Gastrocnemius medialis (tissue), 4 donors: ENCODE data around the gene EXOC3L2. TPM values are rescaled to one million over a fixed set of nuclear protein-coding genes. Genes with fewer than 3 reads are reported as not detected.

ENCODE experiments used
- ATAC-seq, 2 donors: fragments of 150-250 bp; one replicate each; pipeline ENCODE4 v1.9.1; 2016
- DNase-seq, 2 donors: peaks; one replicate each; pipeline ENCODE4 v3.0.0-alpha.2; 2019
- H3K27ac ChIP-seq, 4 donors: fragments of 200-600 bp; sonication (generic); 1 replicate in 1 of 4; 2 replicates in 3 of 4; pipeline ENCODE4 v1.5.1; 2016 to 2018; ENCODE audit warnings: mild to moderate bottlenecking in 2 of 4, moderate library complexity in 1 of 4
- H3K27me3 ChIP-seq, 3 donors: fragments of 200-600 bp; sonication (generic) in 2 of 3; 1 replicate in 1 of 3; 2 replicates in 2 of 3; pipeline versions ENCODE4 v1.5.1 to v1.6.0; 2016 to 2019; ENCODE audit warnings: mild to moderate bottlenecking in 1 of 3, moderate library complexity in 1 of 3
- H3K36me3 ChIP-seq, 2 donors: fragments of 200-600 bp; sonication (generic) in 1 of 2; one replicate each; pipeline ENCODE4 v1.5.1; 2017 to 2018
- H3K4me1 ChIP-seq, 2 donors: fragments of 200-600 bp; sonication (generic) in 1 of 2; one replicate each; pipeline ENCODE4 v1.5.1; 2016 to 2017; ENCODE audit warnings: mild to moderate bottlenecking in 2 of 2
- H3K4me3 ChIP-seq, 4 donors: fragments of 200-600 bp; sonication (generic) in 3 of 4; 1 replicate in 1 of 4; 2 replicates in 3 of 4; pipeline ENCODE4 v1.5.1; 2016 to 2019; ENCODE audit warnings: mild to moderate bottlenecking in 2 of 4
- H3K9me3 ChIP-seq, 3 donors: fragments of 200-600 bp; sonication (generic) in 2 of 3; 1 replicate in 1 of 3; 2 replicates in 2 of 3; pipeline ENCODE4 v1.5.1; 2016 to 2019
- POLR2A ChIP-seq, 2 donors: fragments of 450-650 bp; IDR thresholded peaks; one replicate each; pipeline ENCODE4 v1.6.1; 2017; ENCODE audit warnings: antibody characterized with exemption in 2 of 2, mild to moderate bottlenecking in 2 of 2, moderate library complexity in 2 of 2
- in situ Hi-C, 4 donors: fragments of 200-750 bp; cut with MboI; loops; one replicate each; pipeline versions ENCODE4 v1.15.0 to v1.8.0; 2017; ENCODE audit warnings: low sequenced_read_pairs in 4 of 4
- intact Hi-C: fragments of 100-400 bp; cut with DNase I; formaldehyde crosslinking; loops from one replicate; pipeline ENCODE4 v1.15.1; 2023; ENCODE audit warnings: low total_unique reads
- total RNA-seq, 4 donors: library from RNA; depleted of rRNA; stranded (reverse); fragments of >200 nt; gene quantifications; one replicate each; pipeline versions ENCODE4 v1.1.0 to v1.2.3, GENCODE V29; 2016
- TF ChIP-seq, protein P1 (sequence below), 5 experiments: fragments of 450-650 bp in 3 of 5; fragments of 200-600 bp in 2 of 5; sonication (generic) in 2 of 5; IDR thresholded peaks in 4 of 5; conservative IDR thresholded peaks in 1 of 5; 1 replicate in 4 of 5; 2 replicates in 1 of 5; pipeline ENCODE4 v1.5.1; 2016 to 2019; ENCODE audit warnings: antibody characterized with exemption in 5 of 5, mild to moderate bottlenecking in 3 of 5, moderate library complexity in 3 of 5

Gene EXOC3L2
- total RNA-seq, 4 donors from 2014 or later, result 0.46 to 0.55 TPM; not detected in 2

DNA sequence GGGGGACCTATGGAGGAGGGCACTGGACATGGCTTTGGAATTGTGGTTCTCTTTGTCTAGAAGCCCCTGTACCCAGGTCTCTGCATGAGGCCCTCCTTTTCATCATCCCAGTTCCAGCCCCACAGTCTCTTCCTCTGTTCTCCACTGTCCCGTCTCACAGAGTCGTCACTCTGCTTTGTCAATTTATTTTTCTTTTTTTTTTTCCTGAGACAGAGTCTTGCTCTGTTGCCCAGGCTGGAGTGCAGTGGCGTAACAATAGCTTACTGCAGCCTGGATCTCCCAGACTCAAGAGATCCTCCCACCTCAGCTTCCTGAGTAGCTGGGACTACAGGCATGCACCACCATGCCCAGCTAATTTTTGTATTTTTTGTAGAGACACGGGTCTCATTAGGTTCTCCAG is 619 bp upstream of the EXOC3L2 start:
- intact Hi-C loops, result loop anchor here (5.0 kb wide), 2 partner anchors 49 to 84 kb away; partner anchors contain the start of gene NKPD1
- DNase-seq (no peak), ATAC-seq (no peak)
- in situ Hi-C loops, result loop anchor here in 1 of 4 donors (5.0 kb wide), 1 partner anchor 91 kb away; no protein-coding TSS in a partner anchor
- TF ChIP-seq POLR2A (IDR thresholded peaks at IDR 0.05), result no peak
- TF ChIP-seq, protein P1, sequence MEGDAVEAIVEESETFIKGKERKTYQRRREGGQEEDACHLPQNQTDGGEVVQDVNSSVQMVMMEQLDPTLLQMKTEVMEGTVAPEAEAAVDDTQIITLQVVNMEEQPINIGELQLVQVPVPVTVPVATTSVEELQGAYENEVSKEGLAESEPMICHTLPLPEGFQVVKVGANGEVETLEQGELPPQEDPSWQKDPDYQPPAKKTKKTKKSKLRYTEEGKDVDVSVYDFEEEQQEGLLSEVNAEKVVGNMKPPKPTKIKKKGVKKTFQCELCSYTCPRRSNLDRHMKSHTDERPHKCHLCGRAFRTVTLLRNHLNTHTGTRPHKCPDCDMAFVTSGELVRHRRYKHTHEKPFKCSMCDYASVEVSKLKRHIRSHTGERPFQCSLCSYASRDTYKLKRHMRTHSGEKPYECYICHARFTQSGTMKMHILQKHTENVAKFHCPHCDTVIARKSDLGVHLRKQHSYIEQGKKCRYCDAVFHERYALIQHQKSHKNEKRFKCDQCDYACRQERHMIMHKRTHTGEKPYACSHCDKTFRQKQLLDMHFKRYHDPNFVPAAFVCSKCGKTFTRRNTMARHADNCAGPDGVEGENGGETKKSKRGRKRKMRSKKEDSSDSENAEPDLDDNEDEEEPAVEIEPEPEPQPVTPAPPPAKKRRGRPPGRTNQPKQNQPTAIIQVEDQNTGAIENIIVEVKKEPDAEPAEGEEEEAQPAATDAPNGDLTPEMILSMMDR (IDR thresholded peaks at IDR 0.05 in 4 of 5, conservative IDR thresholded peaks at IDR 0.05 in 1 of 5), result no peak
- H3K27ac ChIP-seq, result peak overlapping the region in 3 of 4 donors; percentile 35 to 61 (median 36)
- peaks cover 6 to 10% of the 10 kb centered on the region in 2 donors for H3K4me1 ChIP-seq
- no peaks in the 10 kb centered on the region for H3K9me3 ChIP-seq
- no peaks in the 10 kb centered on the region for H3K36me3 ChIP-seq
- no peaks in the 10 kb centered on the region for H3K27me3 ChIP-seq
- H3K4me3 ChIP-seq, result no peak overlapping the region

DNA sequence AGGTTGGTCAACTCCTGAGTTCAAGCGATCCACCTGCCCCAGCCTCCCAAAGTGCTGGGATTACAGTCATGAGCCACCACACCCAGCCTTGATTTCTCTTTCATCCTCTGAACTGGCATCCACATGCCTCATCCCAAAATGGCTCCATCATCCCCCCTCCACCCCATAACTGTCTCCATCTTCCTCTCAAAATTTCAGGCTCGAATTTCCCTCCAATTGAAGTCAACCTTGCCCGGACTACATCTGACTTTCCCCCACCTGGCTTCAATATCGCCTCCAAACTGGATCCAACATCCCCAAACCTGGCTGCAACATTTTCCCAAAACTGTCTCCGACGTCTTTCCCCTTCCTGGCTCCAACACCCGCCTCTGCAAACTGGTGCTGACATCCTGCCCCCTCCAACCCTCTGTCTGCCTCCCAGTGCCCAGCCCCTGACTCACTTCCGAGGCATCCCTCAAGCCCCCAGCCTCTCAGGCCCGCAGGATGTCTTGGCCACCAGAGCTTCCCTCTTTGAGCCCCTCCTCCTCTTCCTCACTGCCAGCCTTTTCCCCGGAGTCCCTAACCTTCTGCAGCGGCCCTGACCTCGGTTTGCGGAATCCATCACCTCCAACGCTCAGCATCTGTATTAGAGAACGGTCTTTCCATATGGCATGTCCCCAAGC is 943 bp downstream of the EXOC3L2 start:
- Histone ChIP-seq H3K36me3 (no peaks in the 10 kb centered on the region), H3K27ac (no peak overlapping the region), H3K9me3 (no peaks in the 10 kb centered on the region), H3K4me3 (no peak overlapping the region), H3K27me3 (no peaks in the 10 kb centered on the region), H3K4me1 (peaks cover 0 to 4% of the 10 kb centered on the region in 2 donors)
- intact Hi-C loops (no loop called here), in situ Hi-C loops (no loop called here)
- no peak for TF ChIP-seq POLR2A (IDR thresholded peaks at IDR 0.05)
- TF ChIP-seq, protein P1 (IDR thresholded peaks at IDR 0.05 in 4 of 5, conservative IDR thresholded peaks at IDR 0.05 in 1 of 5), result no peak
- ATAC-seq, result no peak
- no peak for DNase-seq

DNA sequence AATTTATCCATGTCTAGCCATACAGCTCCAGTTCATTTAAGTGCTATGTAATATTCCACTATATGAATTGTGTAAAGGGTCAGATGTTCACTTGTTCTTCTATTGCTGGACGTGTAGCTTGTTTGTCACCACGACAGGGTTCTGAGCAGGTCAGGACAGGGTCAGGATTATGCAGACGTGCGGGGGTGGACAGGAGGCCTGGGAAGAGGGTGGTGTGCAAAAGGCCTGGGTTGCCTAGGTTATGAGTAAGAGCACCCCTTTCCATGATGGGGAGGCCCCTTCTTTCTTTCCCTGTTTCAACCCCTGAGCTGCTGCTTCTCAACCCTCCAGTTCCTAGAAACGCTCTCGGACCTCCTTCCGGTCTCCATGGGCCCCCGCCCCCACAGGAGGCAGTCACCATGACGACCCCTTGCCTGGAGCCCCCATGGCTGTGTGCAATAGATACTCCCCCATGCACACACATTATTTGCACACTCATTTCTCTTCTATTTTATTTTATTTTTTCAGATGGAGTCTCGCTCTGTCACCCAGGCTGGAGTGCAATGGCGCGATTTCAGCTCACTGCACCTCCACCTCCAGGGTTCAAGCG is 2.0 kb downstream of the EXOC3L2 start:
- Histone ChIP-seq H3K9me3 (no peaks in the 10 kb centered on the region), H3K36me3 (no peaks in the 10 kb centered on the region), H3K4me1 (peaks cover 0 to 1% of the 10 kb centered on the region in 2 donors), H3K4me3 (no peak overlapping the region), H3K27me3 (no peaks in the 10 kb centered on the region), H3K27ac (no peak overlapping the region)
- intact Hi-C loops, result no loop called here
- DNase-seq (no peak), ATAC-seq (no peak)
- TF ChIP-seq POLR2A (IDR thresholded peaks at IDR 0.05), result no peak
- TF ChIP-seq, protein P1 (IDR thresholded peaks at IDR 0.05 in 4 of 5, conservative IDR thresholded peaks at IDR 0.05 in 1 of 5), result no peak
- in situ Hi-C loops, result no loop called here

DNA sequence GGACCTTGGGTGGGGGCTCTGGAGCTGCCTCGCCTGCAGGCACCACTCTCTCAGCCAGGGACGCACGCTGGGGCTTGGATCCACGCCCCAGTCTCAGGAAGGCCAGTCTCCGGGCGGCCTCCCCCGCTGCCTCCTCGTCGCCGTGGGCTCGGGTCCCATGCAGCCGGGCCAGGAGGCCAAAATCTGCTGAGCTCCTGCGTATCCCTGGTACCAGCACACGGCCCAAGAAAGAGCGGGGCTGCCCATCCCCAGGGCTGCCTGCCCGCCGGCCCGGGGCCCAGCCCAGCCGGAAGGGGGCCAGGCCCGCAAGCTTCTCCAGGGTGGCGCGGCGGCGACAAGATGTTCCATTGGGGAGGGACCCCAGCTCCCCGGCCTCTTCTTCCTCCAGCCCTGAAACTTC is 6.7 kb downstream of the EXOC3L2 start:
- in situ Hi-C loops (loop anchor here in 1 of 4 donors (5.0 kb wide), 1 partner anchor 36 kb away; no protein-coding TSS in a partner anchor), intact Hi-C loops (no loop called here)
- Histone ChIP-seq H3K4me1 (no peaks in the 10 kb centered on the region), H3K4me3 (no peak overlapping the region), H3K36me3 (no peaks in the 10 kb centered on the region), H3K27me3 (peaks cover 16 to 19% (median 16%) of the 10 kb centered on the region in 3 donors), H3K9me3 (no peaks in the 10 kb centered on the region), H3K27ac (no peak overlapping the region)
- TF ChIP-seq, protein P1 (IDR thresholded peaks at IDR 0.05 in 4 of 5, conservative IDR thresholded peaks at IDR 0.05 in 1 of 5), result no peak
- TF ChIP-seq POLR2A (IDR thresholded peaks at IDR 0.05), result no peak
- DNase-seq, result no peak
- no peak for ATAC-seq
